ENCODE measurements around the gene LAD1.

DNA sequence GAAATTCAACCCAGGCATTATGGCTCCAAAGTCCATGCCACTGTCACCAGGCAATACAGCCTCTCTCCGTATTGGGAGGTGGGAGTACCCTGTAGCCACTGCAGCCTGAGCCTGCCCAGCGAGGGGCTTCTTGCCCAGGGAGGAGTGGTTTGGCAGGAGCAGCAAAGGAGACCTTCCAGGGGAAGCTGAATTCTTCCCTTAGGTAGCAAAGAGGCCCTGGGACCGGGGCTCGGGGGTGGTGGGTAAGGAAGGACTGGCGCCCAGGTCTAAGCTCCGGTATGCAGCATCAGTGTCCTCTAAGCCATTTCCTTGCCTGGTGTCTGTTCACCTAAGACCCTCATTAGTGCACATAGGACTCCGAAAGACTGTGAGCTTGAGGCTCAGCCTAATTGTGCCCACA lies 38.6 kb downstream of the LAD1 start:
- TF ChIP-seq SIN3A (IDR thresholded peaks at IDR 0.05; ENCODE audit: borderline replicate concordance, low read depth, low read length) (no peak), POLR2AphosphoS5 (IDR thresholded peaks at IDR 0.05; ENCODE audit: low read depth, low read length) (no peak)
- TF ChIP-seq, protein P1, sequence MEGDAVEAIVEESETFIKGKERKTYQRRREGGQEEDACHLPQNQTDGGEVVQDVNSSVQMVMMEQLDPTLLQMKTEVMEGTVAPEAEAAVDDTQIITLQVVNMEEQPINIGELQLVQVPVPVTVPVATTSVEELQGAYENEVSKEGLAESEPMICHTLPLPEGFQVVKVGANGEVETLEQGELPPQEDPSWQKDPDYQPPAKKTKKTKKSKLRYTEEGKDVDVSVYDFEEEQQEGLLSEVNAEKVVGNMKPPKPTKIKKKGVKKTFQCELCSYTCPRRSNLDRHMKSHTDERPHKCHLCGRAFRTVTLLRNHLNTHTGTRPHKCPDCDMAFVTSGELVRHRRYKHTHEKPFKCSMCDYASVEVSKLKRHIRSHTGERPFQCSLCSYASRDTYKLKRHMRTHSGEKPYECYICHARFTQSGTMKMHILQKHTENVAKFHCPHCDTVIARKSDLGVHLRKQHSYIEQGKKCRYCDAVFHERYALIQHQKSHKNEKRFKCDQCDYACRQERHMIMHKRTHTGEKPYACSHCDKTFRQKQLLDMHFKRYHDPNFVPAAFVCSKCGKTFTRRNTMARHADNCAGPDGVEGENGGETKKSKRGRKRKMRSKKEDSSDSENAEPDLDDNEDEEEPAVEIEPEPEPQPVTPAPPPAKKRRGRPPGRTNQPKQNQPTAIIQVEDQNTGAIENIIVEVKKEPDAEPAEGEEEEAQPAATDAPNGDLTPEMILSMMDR (IDR thresholded peaks at IDR 0.05): no peak

Data from SK-N-SH (cell line).